GM21825 (cell line): ENCODE measurements around the gene CDON.
"Not testable (repeated sequence)": the region's sequence is repeated elsewhere in the genome, so short reads cannot be mapped to it uniquely, and the experiment has no call there.

Source experiments
- ATAC-seq: cut with Tn5 transposase; IDR thresholded peaks from one replicate; pipeline ENCODE4 v1.9.1; 2021; ENCODE audit warnings: mild to moderate bottlenecking, moderate library complexity; ENCODE audit not compliant: unreplicated experiment

Gene CDON

GRCh38 chr11:125999234-125999880 lies 63.3 kb downstream of the CDON start:
- ATAC-seq: no peak

- no peak for ATAC-seq
Measured at GRCh38 chr11:125998267-125998666, 64.4 kb downstream of the CDON start.

GRCh38 chr11:125995313-125995712 lies 67.4 kb downstream of the CDON start:
- ATAC-seq: no peak

- ATAC-seq: no peak
Measured at GRCh38 chr11:125994509-125994908, 68.2 kb downstream of the CDON start.

GRCh38 chr11:125992893-125993292 lies 69.8 kb downstream of the CDON start:
- no peak for ATAC-seq

- no peak for ATAC-seq
Measured at GRCh38 chr11:125990244-125990643, 72.4 kb downstream of the CDON start.

- no peak for ATAC-seq
Measured at GRCh38 chr11:125987066-125987641, 75.5 kb downstream of the CDON start.

- not testable (repeated sequence) for ATAC-seq
Measured at GRCh38 chr11:125985956-125986355, 76.7 kb downstream of the CDON start.

GRCh38 chr11:125982348-125982730 lies 80.3 kb downstream of the CDON start:
- no peak for ATAC-seq

- ATAC-seq: no peak
Measured at GRCh38 chr11:125980436-125980835, 82.2 kb downstream of the CDON start.

GRCh38 chr11:125979511-125979910 lies 83.2 kb downstream of the CDON start:
- no peak for ATAC-seq

GRCh38 chr11:125978778-125979407 lies 83.8 kb downstream of the CDON start:
- no peak for ATAC-seq

GRCh38 chr11:125978181-125978716 lies 84.4 kb downstream of the CDON start:
- no peak for ATAC-seq

- ATAC-seq: no peak
Measured at GRCh38 chr11:125977333-125977732, 85.3 kb downstream of the CDON start.

GRCh38 chr11:125976156-125976555 lies 86.5 kb downstream of the CDON start:
- ATAC-seq: no peak

GRCh38 chr11:125975634-125976033 lies 87.0 kb downstream of the CDON start:
- ATAC-seq: no peak

GRCh38 chr11:125974284-125974683 lies 88.4 kb downstream of the CDON start:
- ATAC-seq: no peak

GRCh38 chr11:125971618-125972017 lies 91.0 kb downstream of the CDON start:
- ATAC-seq: no peak

GRCh38 chr11:125968354-125968753 lies 94.3 kb downstream of the CDON start:
- ATAC-seq: no peak

GRCh38 chr11:125967515-125967914 lies 95.2 kb downstream of the CDON start:
- no peak for ATAC-seq

- ATAC-seq: no peak
Measured at GRCh38 chr11:125960771-125961170, 101.9 kb downstream of the CDON start.

GRCh38 chr11:125959931-125960330 lies 102.7 kb downstream of the CDON start:
- ATAC-seq: no peak
